Testis (tissue), 5 donors: ENCODE results near the gene TMEM106C. TPM values are rescaled to one million over a fixed set of nuclear protein-coding genes. Genes with fewer than 3 reads are reported as not detected.

ENCODE experiments used
- DNase-seq: peaks from one replicate; pipeline ENCODE4 v3.0.0-alpha.2; 2019
- H3K27ac ChIP-seq, 2 donors: fragments of 200-600 bp; sonication (generic); one replicate each; pipeline ENCODE4 v1.5.1; 2019
- H3K27me3 ChIP-seq: fragments of 200-600 bp; sonication (generic); one replicate; pipeline ENCODE4 v1.5.1; 2019
- H3K36me3 ChIP-seq: fragments of 200-600 bp; sonication (generic); one replicate; pipeline ENCODE4 v1.5.1; 2017; ENCODE audit warnings: low read depth; ENCODE audit errors: missing control alignments
- H3K4me1 ChIP-seq: fragments of 200-600 bp; sonication (generic); one replicate; pipeline ENCODE4 v1.5.1; 2019
- H3K4me3 ChIP-seq, 2 donors: fragments of 200-600 bp; sonication (generic); one replicate each; pipeline ENCODE4 v1.5.1; 2017 to 2019
- H3K9me3 ChIP-seq: fragments of 200-600 bp; sonication (generic); one replicate; pipeline ENCODE4 v1.5.1; 2017
- POLR2A ChIP-seq: fragments of 450-650 bp; IDR thresholded peaks from one replicate; pipeline ENCODE4 v1.6.1; 2017; ENCODE audit warnings: antibody characterized with exemption, mild to moderate bottlenecking, moderate library complexity
- WGBS, 2 donors: methylation state at CpG; one replicate each; pipeline ENCODE4 v1.1.5; 2018; 5-methylcytosine and 5-hydroxymethylcytosine counted together
- intact Hi-C: fragments of 100-400 bp; cut with DNase I; formaldehyde crosslinking; loops from one replicate; pipeline ENCODE4 v1.15.1; 2023; ENCODE audit warnings: low total_unique reads
- long read RNA-seq, 2 donors: transcript quantifications; one replicate each; lab custom pipeline, GENCODE V29; 2026
- polyA plus RNA-seq: library from polyadenylated mRNA; stranded (reverse); fragments of 350-450 nt; fragmentation: Illumina TruSeq; extraction: RNeasy Lipid Tissue Mini Kit (QIAGEN cat#74804); gene quantifications from one replicate; pipeline ENCODE4 v1.2.3, GENCODE V29; 2014; ENCODE audit warnings: low read depth, low replicate concordance; ENCODE audit not compliant: insufficient read depth
- total RNA-seq, 2 donors: library from RNA; depleted of rRNA; stranded (reverse); fragments of >200 nt; gene quantifications; one replicate each; pipeline ENCODE4 v1.2.3, GENCODE V29; 2016
- TF ChIP-seq, protein P1 (sequence below), 3 experiments: fragments of 450-650 bp in 2 of 3; fragments of 200-600 bp in 1 of 3; sonication (generic) in 1 of 3; IDR thresholded peaks; one replicate each; pipeline ENCODE4 v1.5.1; 2016 to 2019; ENCODE audit warnings: antibody characterized with exemption in 3 of 3, mild to moderate bottlenecking in 2 of 3, moderate library complexity in 1 of 3

TMEM106C gene, protein sequence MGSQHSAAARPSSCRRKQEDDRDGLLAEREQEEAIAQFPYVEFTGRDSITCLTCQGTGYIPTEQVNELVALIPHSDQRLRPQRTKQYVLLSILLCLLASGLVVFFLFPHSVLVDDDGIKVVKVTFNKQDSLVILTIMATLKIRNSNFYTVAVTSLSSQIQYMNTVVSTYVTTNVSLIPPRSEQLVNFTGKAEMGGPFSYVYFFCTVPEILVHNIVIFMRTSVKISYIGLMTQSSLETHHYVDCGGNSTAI
- total RNA-seq (10 to 100 TPM; 63.5 to 91.1 TPM), polyA plus RNA-seq (132 TPM)
- long read RNA-seq, donor 1, transcript TMEM106C-220 (8 exons, 810 nt): major isoform, 19 of 43 reads
- long read RNA-seq, donor 1, transcript TMEM106C-201 (8 exons, 1,394 nt): minor isoform, 11 of 43 reads
- long read RNA-seq, donor 1, partial matches to known transcripts: 7 of 43 reads
- long read RNA-seq, donor 1, other reads (novel, unspliced or antisense): 0 of 43 reads
- long read RNA-seq, donor 2, transcript TMEM106C-220 (8 exons, 810 nt): major isoform, 20 of 41 reads
- long read RNA-seq, donor 2, transcript TMEM106C-201 (8 exons, 1,394 nt): minor isoform, 7 of 41 reads
- long read RNA-seq, donor 2, partial matches to known transcripts: 6 of 41 reads
- long read RNA-seq, donor 2, other reads (novel, unspliced or antisense): 0 of 41 reads

DNA sequence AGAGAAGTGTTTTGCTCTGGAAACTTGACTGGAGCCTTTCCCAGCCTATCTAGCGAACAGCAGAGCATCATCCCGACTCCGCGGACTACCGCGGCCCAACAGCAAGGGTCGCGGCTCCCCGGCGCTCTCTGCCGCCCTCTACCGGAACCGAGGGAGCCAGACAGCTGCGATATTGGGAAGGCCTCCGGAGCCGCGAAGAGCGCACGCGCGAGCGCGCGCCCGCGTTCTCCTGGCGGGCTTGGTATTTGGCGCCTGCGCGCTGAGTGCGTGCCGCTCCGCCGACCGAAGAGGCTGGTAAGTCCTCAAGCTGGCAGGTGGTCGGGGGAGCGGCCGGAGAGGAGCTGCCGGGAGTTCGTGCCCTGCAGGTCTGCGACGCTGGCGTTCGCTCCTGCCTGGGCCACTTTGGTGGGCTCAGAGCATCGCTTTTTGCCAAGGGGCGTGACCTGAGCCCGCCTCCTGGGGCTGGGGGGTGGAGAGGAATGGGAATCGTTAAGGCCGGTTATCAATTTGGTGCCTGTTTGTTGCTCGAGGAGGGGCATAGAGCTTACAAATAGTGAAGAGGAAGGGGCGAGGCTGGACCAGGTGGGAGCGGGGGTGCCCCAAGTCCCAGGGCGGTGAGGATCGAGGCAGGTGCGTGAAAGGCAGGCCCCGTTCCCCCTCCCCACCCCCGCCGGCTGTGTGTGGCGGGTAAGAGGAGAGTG is at the start of gene TMEM106C:
TMEM106C (plus strand) TSS at position 257 of the 701 bp plus-strand sequence. CDS start 641 bp downstream, outside the sequence.
- no peaks in the 10 kb centered on the region for H3K9me3 ChIP-seq
- intact Hi-C loops: no loop called here
- DNase-seq: peak; percentile 94
- no peaks in the 10 kb centered on the region for H3K36me3 ChIP-seq
- no peaks in the 10 kb centered on the region for H3K27me3 ChIP-seq
- WGBS, 2 donors: 0 to 1% methylated on average over 36 to 57 of the region's 59 CpGs
- H3K27ac ChIP-seq: peak within 1 kb of the TSS; percentile 26 to 67
- H3K4me3 ChIP-seq: peak within 1 kb of the TSS; percentile 62 to 85
- peaks cover 11% of the 10 kb centered on the region for H3K4me1 ChIP-seq
- no peak for TF ChIP-seq POLR2A
- TF ChIP-seq, protein P1, sequence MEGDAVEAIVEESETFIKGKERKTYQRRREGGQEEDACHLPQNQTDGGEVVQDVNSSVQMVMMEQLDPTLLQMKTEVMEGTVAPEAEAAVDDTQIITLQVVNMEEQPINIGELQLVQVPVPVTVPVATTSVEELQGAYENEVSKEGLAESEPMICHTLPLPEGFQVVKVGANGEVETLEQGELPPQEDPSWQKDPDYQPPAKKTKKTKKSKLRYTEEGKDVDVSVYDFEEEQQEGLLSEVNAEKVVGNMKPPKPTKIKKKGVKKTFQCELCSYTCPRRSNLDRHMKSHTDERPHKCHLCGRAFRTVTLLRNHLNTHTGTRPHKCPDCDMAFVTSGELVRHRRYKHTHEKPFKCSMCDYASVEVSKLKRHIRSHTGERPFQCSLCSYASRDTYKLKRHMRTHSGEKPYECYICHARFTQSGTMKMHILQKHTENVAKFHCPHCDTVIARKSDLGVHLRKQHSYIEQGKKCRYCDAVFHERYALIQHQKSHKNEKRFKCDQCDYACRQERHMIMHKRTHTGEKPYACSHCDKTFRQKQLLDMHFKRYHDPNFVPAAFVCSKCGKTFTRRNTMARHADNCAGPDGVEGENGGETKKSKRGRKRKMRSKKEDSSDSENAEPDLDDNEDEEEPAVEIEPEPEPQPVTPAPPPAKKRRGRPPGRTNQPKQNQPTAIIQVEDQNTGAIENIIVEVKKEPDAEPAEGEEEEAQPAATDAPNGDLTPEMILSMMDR (IDR thresholded peaks at IDR 0.05): peak; percentile 90 to 97 (median 91)

DNA sequence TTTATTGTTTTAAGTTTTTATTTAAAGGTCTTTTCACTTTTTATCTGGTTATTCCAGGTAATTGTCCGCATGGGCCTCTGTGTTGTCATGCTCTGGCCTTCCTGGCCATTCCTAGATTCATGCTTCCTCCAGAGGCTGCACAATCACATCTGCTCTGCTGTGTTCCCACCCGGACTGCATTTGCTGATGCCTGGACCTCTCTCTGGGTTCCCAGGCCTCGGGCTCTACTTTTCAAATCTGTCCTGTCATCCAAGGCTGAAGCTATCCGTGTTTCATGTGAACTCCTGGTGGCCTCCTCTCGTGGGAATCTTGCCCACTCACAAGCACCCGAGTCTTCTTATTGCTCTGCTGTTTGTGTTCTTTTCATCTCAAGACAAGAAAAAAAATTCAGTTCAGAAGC is 42.5 kb upstream of the TMEM106C start:
- no peaks in the 10 kb centered on the region for H3K36me3 ChIP-seq
- H3K4me3 ChIP-seq: no peak overlapping the region
- TF ChIP-seq, protein P1 (IDR thresholded peaks at IDR 0.05): no peak
- TF ChIP-seq POLR2A: no peak
- no peaks in the 10 kb centered on the region for H3K27me3 ChIP-seq
- no peak for DNase-seq
- 72 to 79% methylated on average over 6 of the region's 6 CpGs for WGBS, 2 donors
- no peak overlapping the region for H3K27ac ChIP-seq
- intact Hi-C loops: no loop called here
- no peaks in the 10 kb centered on the region for H3K4me1 ChIP-seq
- H3K9me3 ChIP-seq: no peaks in the 10 kb centered on the region

DNA sequence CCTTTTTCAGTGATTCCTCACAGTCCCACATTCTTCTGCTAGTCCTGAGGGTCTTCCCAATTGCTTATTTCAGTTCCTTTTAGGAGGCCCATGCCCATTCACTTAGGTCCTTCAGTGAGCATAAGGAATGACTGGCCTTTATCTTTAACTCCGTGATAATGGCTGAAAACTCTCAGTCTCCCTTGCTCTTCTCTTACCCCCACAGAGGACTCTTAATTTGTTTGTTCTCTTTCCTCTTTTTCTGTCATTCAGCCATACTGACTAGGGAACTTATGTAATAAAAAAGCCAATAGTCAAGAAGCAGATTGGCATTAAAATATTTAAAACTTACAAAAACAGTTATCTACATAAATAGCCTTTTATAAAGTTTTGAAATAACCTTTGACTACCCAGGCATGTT is 41.5 kb upstream of the TMEM106C start:
- 56 to 83% methylated on average over 1 of the region's 1 CpG for WGBS, 2 donors
- H3K4me3 ChIP-seq: no peak overlapping the region
- H3K27me3 ChIP-seq: no peaks in the 10 kb centered on the region
- H3K36me3 ChIP-seq: no peaks in the 10 kb centered on the region
- intact Hi-C loops: no loop called here
- TF ChIP-seq POLR2A: no peak
- TF ChIP-seq, protein P1 (IDR thresholded peaks at IDR 0.05): no peak
- no peaks in the 10 kb centered on the region for H3K4me1 ChIP-seq
- no peak overlapping the region for H3K27ac ChIP-seq
- no peaks in the 10 kb centered on the region for H3K9me3 ChIP-seq
- DNase-seq: no peak

DNA sequence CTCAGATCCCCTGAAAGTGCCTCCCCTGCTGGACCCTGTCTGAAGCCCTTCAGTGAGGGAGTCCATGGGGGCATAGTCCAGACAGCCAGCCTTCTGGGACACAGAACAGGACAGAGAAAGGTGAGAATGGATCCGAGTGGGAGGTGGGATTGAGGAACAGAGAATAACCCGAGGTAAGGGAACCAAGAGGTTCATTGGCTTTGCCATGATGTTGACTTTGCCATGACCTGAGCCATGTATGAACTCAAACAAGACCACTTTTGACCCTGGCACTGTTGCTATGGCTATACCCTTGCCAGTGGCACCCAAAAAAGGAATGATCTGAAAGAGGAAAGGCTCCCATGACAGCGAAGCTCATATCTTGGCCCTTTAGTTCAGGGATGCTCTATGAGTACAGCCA is 36.0 kb upstream of the TMEM106C start:
- no peaks in the 10 kb centered on the region for H3K27me3 ChIP-seq
- DNase-seq: no peak
- H3K4me3 ChIP-seq: no peak overlapping the region
- H3K4me1 ChIP-seq: no peaks in the 10 kb centered on the region
- 83 to 86% methylated on average over 3 of the region's 3 CpGs for WGBS, 2 donors
- H3K36me3 ChIP-seq: no peaks in the 10 kb centered on the region
- TF ChIP-seq POLR2A: no peak
- TF ChIP-seq, protein P1 (IDR thresholded peaks at IDR 0.05): no peak
- intact Hi-C loops: no loop called here
- H3K9me3 ChIP-seq: no peaks in the 10 kb centered on the region
- no peak overlapping the region for H3K27ac ChIP-seq
